ENCODE data around the gene ZDHHC6. TPM values are rescaled to one million over a fixed set of nuclear protein-coding genes. Genes with fewer than 3 reads are reported as not detected.

ZDHHC6 gene
- total RNA-seq, 2 experiments from 2014 or later, result 47.8 to 64.3 TPM

DNA sequence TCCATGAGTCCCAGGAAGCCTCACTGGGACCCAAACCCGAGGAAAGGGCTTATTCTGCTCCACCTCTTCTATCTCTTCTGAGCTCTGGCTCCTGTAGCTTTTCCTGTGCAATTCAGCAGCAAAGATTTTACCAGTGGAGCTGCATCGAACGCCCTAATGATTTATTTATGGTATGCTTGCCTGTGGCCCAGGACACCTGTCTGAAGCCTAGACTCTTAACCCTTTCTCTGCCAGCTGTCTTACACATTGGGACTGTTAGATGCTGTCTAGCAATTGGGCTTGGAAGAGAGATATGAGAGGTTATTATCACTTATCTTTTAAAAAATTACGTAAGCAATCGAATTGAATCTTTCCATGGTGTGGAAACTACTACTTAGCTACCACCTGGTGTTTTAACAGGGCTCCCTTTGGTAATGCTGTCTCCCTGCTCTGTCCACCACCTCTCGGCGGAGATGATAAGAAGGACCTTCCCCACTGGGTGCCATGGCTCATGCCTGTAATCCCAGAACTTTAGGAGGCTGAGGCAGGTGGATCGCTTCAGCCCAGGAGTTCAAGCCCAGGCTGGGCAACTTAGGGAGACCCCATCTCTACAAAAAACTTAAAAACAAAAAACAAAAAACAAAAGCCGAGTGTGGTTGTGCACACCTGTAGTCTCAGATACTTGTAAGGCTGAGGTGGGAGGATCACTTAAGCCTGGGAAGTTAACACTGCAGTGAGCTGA lies 64.0 kb downstream of the ZDHHC6 start:
- H3K4me3 Mint-ChIP-seq, result no peak overlapping the region
- peaks cover 38% of the 10 kb centered on the region for H3K36me3 Mint-ChIP-seq (ENCODE audit: low read depth)
- CTCF ChIA-PET, result interaction anchor here (1.0 kb wide), 1 partner anchor 12 kb away, joined by 4 read pairs; no protein-coding TSS in a partner anchor
- no peak overlapping the region for H3K27ac Mint-ChIP-seq
- DNase-seq, result no peak
- no peaks in the 10 kb centered on the region for H3K9me3 Mint-ChIP-seq
- no peaks in the 10 kb centered on the region for H3K27me3 Mint-ChIP-seq
- peaks cover 31% of the 10 kb centered on the region for H3K4me1 Mint-ChIP-seq
- POLR2A ChIA-PET, result no interaction called here

Other genes with a start within 250 kb of the ZDHHC6 start
- gene TECTB, start 163.5 kb downstream of the ZDHHC6 start, total RNA-seq, result not detected
- gene ACSL5, start 72.8 kb downstream of the ZDHHC6 start, total RNA-seq, result 10 to 100 TPM; 57.8 to 63.7 TPM
- gene VTI1A, start 301 bp upstream of the ZDHHC6 start, total RNA-seq, result 10 to 100 TPM; 39.6 to 41.5 TPM

All from activated CD4-positive, alpha-beta T cell treated with anti-CD3 and anti-CD28 coated beads, Interleukin-2, amount 10 ng/mL, durations not matched to agents 7 days and 5 days (primary cell).